PC-3 (cell line): Measurements from ENCODE around the gene EMC8. TPM values are rescaled to one million over a fixed set of nuclear protein-coding genes. Genes with fewer than 3 reads are reported as not detected.
"Not testable (repeated sequence)": the region's sequence is repeated elsewhere in the genome, so short reads cannot be mapped to it uniquely, and the experiment has no call there.

Experiments used
- ATAC-seq: fragments of 200-7000 bp; cut with Tn5 transposase; 2 replicates; pipeline ENCODE4 v1.9.1; 2020; ENCODE audit warnings: mild to moderate bottlenecking, moderate library complexity
- BruUV-seq: library from RNA; stranded (reverse); fragments of 400-500 nt; replicated peaks from 2 replicates; lab custom pipeline; 2021; lab: Mats Ljungman, UMichigan
- CTCF ChIA-PET: fragments of 300-600 bp; sonication (Branson Sonifier 250); formaldehyde crosslinking; loops from one replicate; lab custom pipeline; 2022; ENCODE audit warnings: antibody characterized with exemption; lab: Charles Lee
- POLR2A ChIA-PET: fragments of 300-600 bp; sonication (Branson Sonifier 250); formaldehyde crosslinking; loops from one replicate; lab custom pipeline; 2022; ENCODE audit warnings: antibody characterized with exemption; ENCODE audit not compliant: unreplicated experiment; lab: Charles Lee
- DNase-seq: peaks from one replicate; pipeline ENCODE4 v3.0.0-alpha.2; 2015
- H2AFZ ChIP-seq: fragments of 300-600 bp; sonication (generic); 2 replicates; pipeline ENCODE4 v1.6.0; 2016; ENCODE audit warnings: antibody characterized with exemption, low read length
- H3F3A ChIP-seq: fragments of 300-600 bp; sonication (generic); one replicate; pipeline ENCODE4 v1.6.0; 2017; ENCODE audit warnings: antibody characterized with exemption, low read length, control low read depth, mild to moderate bottlenecking; ENCODE audit not compliant: unreplicated experiment
- H3K27ac ChIP-seq: fragments of 300-600 bp; sonication (generic); 2 replicates; pipeline ENCODE4 v1.5.1; 2016; ENCODE audit warnings: mild to moderate bottlenecking, low read length
- H3K27me3 ChIP-seq: fragments of 300-600 bp; sonication (generic); 2 replicates; pipeline ENCODE4 v1.6.1; 2016; ENCODE audit warnings: low read length, mixed read lengths
- H3K36me3 ChIP-seq: fragments of 300-600 bp; sonication (generic); 2 replicates; pipeline ENCODE4 v1.6.1; 2016; ENCODE audit warnings: low read depth, mixed run types, low read length, mixed read lengths
- H3K4me1 ChIP-seq: fragments of 300-600 bp; sonication (generic); 2 replicates; pipeline ENCODE4 v1.5.1; 2016; ENCODE audit warnings: low read length; ENCODE audit not compliant: insufficient read depth
- H3K4me2 ChIP-seq: fragments of 300-600 bp; sonication (generic); 2 replicates; pipeline ENCODE4 v1.6.0; 2016; ENCODE audit warnings: low read length
- H3K4me3 ChIP-seq: fragments of 300-600 bp; sonication (generic); 2 replicates; pipeline ENCODE4 v1.5.1; 2016; ENCODE audit warnings: mild to moderate bottlenecking, low read length, mixed read lengths
- H3K79me2 ChIP-seq: fragments of 300-600 bp; sonication (generic); 2 replicates; pipeline ENCODE4 v1.6.1; 2017; ENCODE audit warnings: low read length, mixed read lengths
- H3K9ac ChIP-seq: fragments of 300-600 bp; sonication (generic); 2 replicates; pipeline ENCODE4 v1.6.0; 2016; ENCODE audit warnings: mild to moderate bottlenecking, low read length
- H3K9me2 ChIP-seq: fragments of 300-600 bp; sonication (generic); replicated peaks from 2 replicates; pipeline ENCODE4 v1.6.1; 2016; ENCODE audit warnings: mixed run types, low read length, mixed read lengths
- H3K9me3 ChIP-seq: fragments of 300-600 bp; sonication (generic); 2 replicates; pipeline ENCODE4 v1.6.1; 2016; ENCODE audit warnings: low read length, mixed read lengths
- H4K20me1 ChIP-seq: fragments of 300-600 bp; sonication (generic); 2 replicates; pipeline ENCODE4 v1.6.1; 2016; ENCODE audit warnings: low read length, mixed read lengths
- CTCF ChIP-seq: fragments of 300-600 bp; sonication (generic); conservative IDR thresholded peaks from 2 replicates; pipeline ENCODE4 v1.5.1; 2017; ENCODE audit warnings: antibody characterized with exemption, low read depth, mild to moderate bottlenecking, low read length
- EZH2 ChIP-seq: fragments of 300-600 bp; sonication (generic); IDR thresholded peaks from one replicate; pipeline ENCODE4 v1.6.1; 2017; ENCODE audit warnings: antibody characterized with exemption, mild to moderate bottlenecking, low read length; ENCODE audit not compliant: unreplicated experiment
- EZH2phosphoT487 ChIP-seq: fragments of 300-600 bp; sonication (generic); IDR thresholded peaks from 2 replicates; pipeline ENCODE4 v1.6.1; 2018; ENCODE audit warnings: mild to moderate bottlenecking, antibody characterized with exemption, low read length, borderline replicate concordance
- intact Hi-C: fragments of 100-400 bp; cut with micrococcal nuclease; formaldehyde crosslinking; loops from 2 replicates; pipeline ENCODE4 v1.9.0; 2023
- total RNA-seq: library from RNA; depleted of rRNA; stranded (reverse); fragments of >200 nt; gene quantifications from 2 replicates; pipeline ENCODE4 v1.2.3, GENCODE V29; 2014

The EMC8 gene
- total RNA-seq, 1 experiment from 2014 or later, result 46.1 TPM

- intact Hi-C loops, result no loop called here
- no peaks in the 10 kb centered on the region for H3K9me3 ChIP-seq
- no peak overlapping the region for H3K9ac ChIP-seq
- H3K27me3 ChIP-seq, result peaks cover 84% of the 10 kb centered on the region
- ChIA-PET POLR2A (no interaction called here), CTCF (no interaction called here)
- TF ChIP-seq EZH2phosphoT487 (no peak), CTCF (no peak), EZH2 (no peak)
- H3K36me3 ChIP-seq, result no peaks in the 10 kb centered on the region
- H3K79me2 ChIP-seq, result no peaks in the 10 kb centered on the region
- no peaks in the 10 kb centered on the region for H4K20me1 ChIP-seq
- no peak overlapping the region for H2AFZ ChIP-seq
- ATAC-seq (no peak), DNase-seq (no peak)
- no peaks in the 10 kb centered on the region for H3K9me2 ChIP-seq
- H3K4me1 ChIP-seq, result no peaks in the 10 kb centered on the region
- no peaks in the 10 kb centered on the region for H3F3A ChIP-seq
- H3K4me3 ChIP-seq, result no peak overlapping the region
- H3K27ac ChIP-seq, result no peak overlapping the region
- H3K4me2 ChIP-seq, result no peak overlapping the region
- no TSS peak for BruUV-seq
These were observed 39.7 kb upstream of the EMC8 start for GRCh38 chr16:85838876-85839585.

GRCh38 chr16:85838381-85838780 is 39.0 kb upstream of the EMC8 start:
- ChIA-PET POLR2A (no interaction called here), CTCF (no interaction called here)
- intact Hi-C loops, result no loop called here
- TF ChIP-seq CTCF (no peak), EZH2phosphoT487 (no peak), EZH2 (no peak)
- no peak overlapping the region for H3K27ac ChIP-seq
- H2AFZ ChIP-seq, result no peak overlapping the region
- no peaks in the 10 kb centered on the region for H3K9me3 ChIP-seq
- H3K79me2 ChIP-seq, result no peaks in the 10 kb centered on the region
- H3K9me2 ChIP-seq, result no peaks in the 10 kb centered on the region
- H4K20me1 ChIP-seq, result no peaks in the 10 kb centered on the region
- DNase-seq (no peak), ATAC-seq (no peak)
- no peak overlapping the region for H3K9ac ChIP-seq
- peaks cover 79% of the 10 kb centered on the region for H3K27me3 ChIP-seq
- no peak overlapping the region for H3K4me3 ChIP-seq
- BruUV-seq, result no TSS peak
- no peaks in the 10 kb centered on the region for H3F3A ChIP-seq
- H3K4me2 ChIP-seq, result no peak overlapping the region
- no peaks in the 10 kb centered on the region for H3K36me3 ChIP-seq
- no peaks in the 10 kb centered on the region for H3K4me1 ChIP-seq

- CTCF ChIA-PET, H3K4me2 ChIP-seq, H3K9me2 ChIP-seq, H4K20me1 ChIP-seq, H3K27ac ChIP-seq, H3K36me3 ChIP-seq, intact Hi-C loops, H3K9ac ChIP-seq, POLR2A ChIA-PET, ATAC-seq, H2AFZ ChIP-seq, H3F3A ChIP-seq, BruUV-seq, H3K4me3 ChIP-seq, H3K9me3 ChIP-seq, H3K4me1 ChIP-seq, DNase-seq, H3K79me2 ChIP-seq: not testable (repeated sequence)
- peaks cover 72% of the 10 kb centered on the region for H3K27me3 ChIP-seq
These were observed 38.3 kb upstream of the EMC8 start for GRCh38 chr16:85837654-85838053.
